ENCODE measurements around the gene ST6GALNAC2.
A peak's percentile ranks its signal among the peaks of the same experiment; 100 is the strongest.
"Not testable (repeated sequence)": the region's sequence is repeated elsewhere in the genome, so short reads cannot be mapped to it uniquely, and the experiment has no call there.

Gene ST6GALNAC2

GRCh38 chr17:76561332-76561731, 24.3 kb downstream of the ST6GALNAC2 start:
- Mint-ChIP-seq H3K9me3 (no peaks in the 10 kb centered on the region), H3K4me3 (no peak overlapping the region), H3K36me3 (peaks cover 55% of the 10 kb centered on the region), H3K4me1 (peaks cover 63% of the 10 kb centered on the region), H3K27me3 (no peaks in the 10 kb centered on the region), H3K27ac (no peak overlapping the region)
- CTCF ChIA-PET: interaction anchor here (2.0 to 7.4 kb wide), 2 partner anchors 15 to 63 kb away, joined by 4 to 61 read pairs; no protein-coding TSS in a partner anchor
- no peak for DNase-seq

- CTCF ChIA-PET: interaction anchor here (2.0 to 7.4 kb wide), 2 partner anchors 15 to 63 kb away, joined by 4 to 61 read pairs; no protein-coding TSS in a partner anchor
- no peak for DNase-seq
- Mint-ChIP-seq H3K9me3 (no peaks in the 10 kb centered on the region), H3K27ac (peak overlapping the region; percentile 28), H3K27me3 (no peaks in the 10 kb centered on the region), H3K36me3 (peaks cover 50% of the 10 kb centered on the region), H3K4me3 (no peak overlapping the region), H3K4me1 (peaks cover 64% of the 10 kb centered on the region)
These were observed 24.8 kb downstream of the ST6GALNAC2 start for GRCh38 chr17:76560877-76561221.

GRCh38 chr17:76560036-76560876, 25.4 kb downstream of the ST6GALNAC2 start:
- peaks cover 48% of the 10 kb centered on the region for H3K36me3 Mint-ChIP-seq
- peak overlapping the region; percentile 18 for H3K4me3 Mint-ChIP-seq
- H3K27ac Mint-ChIP-seq: peak overlapping the region; percentile 24
- H3K9me3 Mint-ChIP-seq: no peaks in the 10 kb centered on the region
- no peak for DNase-seq
- H3K4me1 Mint-ChIP-seq: peaks cover 64% of the 10 kb centered on the region
- CTCF ChIA-PET: interaction anchor here (0.7 to 7.4 kb wide), 6 partner anchors 14 to 164 kb away, joined by 3 to 61 read pairs (median 4); no protein-coding TSS in a partner anchor
- H3K27me3 Mint-ChIP-seq: no peaks in the 10 kb centered on the region

- not testable (repeated sequence) for H3K27ac Mint-ChIP-seq, H3K9me3 Mint-ChIP-seq, DNase-seq, H3K27me3 Mint-ChIP-seq
- peak overlapping the region; percentile 94 for H3K4me3 Mint-ChIP-seq
- peaks cover 63% of the 10 kb centered on the region for H3K4me1 Mint-ChIP-seq
- CTCF ChIA-PET: interaction anchor here (1.1 to 7.4 kb wide), 6 partner anchors 13 to 163 kb away, joined by 3 to 61 read pairs (median 6); no protein-coding TSS in a partner anchor
- H3K36me3 Mint-ChIP-seq: peaks cover 45% of the 10 kb centered on the region
These were observed 26.2 kb downstream of the ST6GALNAC2 start for GRCh38 chr17:76559460-76559859.

GRCh38 chr17:76558198-76559095, 27.2 kb downstream of the ST6GALNAC2 start:
- CTCF ChIA-PET: interaction anchor here (0.7 to 7.4 kb wide), 19 partner anchors 9 to 222 kb away, joined by 3 to 61 read pairs (median 4); no protein-coding TSS in a partner anchor
- Mint-ChIP-seq H3K27ac (peak overlapping the region; percentile 97), H3K4me1 (peaks cover 63% of the 10 kb centered on the region), H3K9me3 (no peaks in the 10 kb centered on the region), H3K4me3 (peak overlapping the region; percentile 94), H3K36me3 (peaks cover 43% of the 10 kb centered on the region), H3K27me3 (no peaks in the 10 kb centered on the region)
- DNase-seq: peak; percentile 35

- Mint-ChIP-seq H3K27ac (peak overlapping the region; percentile 97), H3K4me3 (peak overlapping the region; percentile 94), H3K4me1 (peaks cover 54% of the 10 kb centered on the region), H3K9me3 (no peaks in the 10 kb centered on the region), H3K27me3 (no peaks in the 10 kb centered on the region), H3K36me3 (peaks cover 34% of the 10 kb centered on the region)
- CTCF ChIA-PET: interaction anchor here (1.0 to 7.4 kb wide), 17 partner anchors 10 to 223 kb away, joined by 3 to 61 read pairs (median 4); no protein-coding TSS in a partner anchor
- DNase-seq: peak; percentile 97
These were observed 28.1 kb downstream of the ST6GALNAC2 start for GRCh38 chr17:76557368-76558197.

- no peaks in the 10 kb centered on the region for H3K27me3 Mint-ChIP-seq
- no peak for DNase-seq
- CTCF ChIA-PET: interaction anchor here (1.3 to 7.4 kb wide), 8 partner anchors 11 to 167 kb away, joined by 3 to 61 read pairs (median 11); no protein-coding TSS in a partner anchor
- H3K27ac Mint-ChIP-seq: peak overlapping the region; percentile 97
- H3K36me3 Mint-ChIP-seq: peaks cover 32% of the 10 kb centered on the region
- peak overlapping the region; percentile 94 for H3K4me3 Mint-ChIP-seq
- H3K4me1 Mint-ChIP-seq: peaks cover 52% of the 10 kb centered on the region
- no peaks in the 10 kb centered on the region for H3K9me3 Mint-ChIP-seq
These were observed 28.8 kb downstream of the ST6GALNAC2 start for GRCh38 chr17:76556765-76557367.

GRCh38 chr17:76554131-76554530, 31.5 kb downstream of the ST6GALNAC2 start:
- Mint-ChIP-seq H3K36me3 (peaks cover 13% of the 10 kb centered on the region), H3K4me3 (no peak overlapping the region), H3K9me3 (no peaks in the 10 kb centered on the region), H3K27ac (no peak overlapping the region), H3K4me1 (peaks cover 32% of the 10 kb centered on the region), H3K27me3 (peaks cover 4% of the 10 kb centered on the region)
- no peak for DNase-seq
- CTCF ChIA-PET: interaction anchor here (1.3 kb wide), 1 partner anchor 127 kb away, joined by 3 read pairs; no protein-coding TSS in a partner anchor

- no peak overlapping the region for H3K27ac Mint-ChIP-seq
- peaks cover 25% of the 10 kb centered on the region for H3K4me1 Mint-ChIP-seq
- peaks cover 4% of the 10 kb centered on the region for H3K27me3 Mint-ChIP-seq
- no peak for DNase-seq
- no peaks in the 10 kb centered on the region for H3K9me3 Mint-ChIP-seq
- CTCF ChIA-PET: interaction anchor here (1.0 to 1.3 kb wide), 2 partner anchors 128 kb away, joined by 3 to 4 read pairs; no protein-coding TSS in a partner anchor
- H3K4me3 Mint-ChIP-seq: no peak overlapping the region
- peaks cover 8% of the 10 kb centered on the region for H3K36me3 Mint-ChIP-seq
These were observed 32.3 kb downstream of the ST6GALNAC2 start for GRCh38 chr17:76553178-76553908.

- Mint-ChIP-seq H3K4me1 (peaks cover 17% of the 10 kb centered on the region), H3K27me3 (peaks cover 4% of the 10 kb centered on the region), H3K9me3 (no peaks in the 10 kb centered on the region), H3K27ac (no peak overlapping the region), H3K4me3 (no peak overlapping the region), H3K36me3 (peaks cover 3% of the 10 kb centered on the region)
- CTCF ChIA-PET: interaction anchor here (0.8 to 1.5 kb wide), 7 partner anchors 24 to 163 kb away, joined by 3 to 6 read pairs (median 3); partner anchors contain the start of genes AANAT and UBE2O
- no peak for DNase-seq
These were observed 34.0 kb downstream of the ST6GALNAC2 start for GRCh38 chr17:76551685-76552084.

- Mint-ChIP-seq H3K4me1 (peaks cover 13% of the 10 kb centered on the region), H3K4me3 (no peak overlapping the region), H3K27ac (no peak overlapping the region), H3K9me3 (no peaks in the 10 kb centered on the region), H3K36me3 (peaks cover 3% of the 10 kb centered on the region), H3K27me3 (peaks cover 4% of the 10 kb centered on the region)
- DNase-seq: no peak
- CTCF ChIA-PET: interaction anchor here (0.8 to 1.5 kb wide), 6 partner anchors 23 to 163 kb away, joined by 3 to 6 read pairs (median 3); partner anchors contain the start of genes AANAT and UBE2O
These were observed 34.7 kb downstream of the ST6GALNAC2 start for GRCh38 chr17:76550712-76551615.

Measured in activated naive CD4-positive, alpha-beta T cell treated with anti-CD3 and anti-CD28 coated beads, Interleukin-2, amount 10 ng/mL, durations not matched to agents 7 days and 5 days (primary cell).